SK-N-SH treated with all-trans-retinoic acid at 6 μM for 48 hours (cell line): ENCODE data around the gene TRIM66.

Experiments
- PATZ1 ChIP-seq: fragments of 250-450 bp; sonication (Bioruptor Pico); IDR thresholded peaks from 2 replicates; pipeline ENCODE4 v1.8.0; 2020; ENCODE audit warnings: mild to moderate bottlenecking, moderate library complexity, borderline replicate concordance
- RARB ChIP-seq: fragments of 250-450 bp; sonication (Bioruptor Pico); IDR thresholded peaks from 2 replicates; pipeline ENCODE4 v1.8.0; 2021; ENCODE audit warnings: mild to moderate bottlenecking, moderate library complexity
- ZC3H10 ChIP-seq: fragments of 250-450 bp; sonication (Bioruptor Pico); IDR thresholded peaks from 2 replicates; pipeline ENCODE4 v1.5.1; 2021; ENCODE audit warnings: mild to moderate bottlenecking, moderate library complexity

- TF ChIP-seq PATZ1 (CRISPR knock-in tag) (no peak), ZC3H10 (CRISPR knock-in tag) (no peak), RARB (CRISPR knock-in tag) (no peak)
Observed at GRCh38 chr11:8714622-8715225, 32.3 kb upstream of the TRIM66 start.
